Upper lobe of left lung (tissue), 6 donors: ENCODE results near the gene UBE2G1. TPM values are rescaled to one million over a fixed set of nuclear protein-coding genes. Genes with fewer than 3 reads are reported as not detected.
A peak's percentile ranks its signal among the peaks of the same experiment; 100 is the strongest.

Experiments used
- ATAC-seq, 2 donors: fragments of 200-7000 bp; cut with Tn5 transposase; one replicate each; pipeline ENCODE4 v1.9.1; 2022; ENCODE audit warnings: mild to moderate bottlenecking in 2 of 2, moderate library complexity in 2 of 2; ENCODE audit not compliant: low FRiP score in 2 of 2
- DNase-seq, 2 donors: peaks; one replicate each; pipeline ENCODE4 v3.0.0-alpha.2; 2019 to 2020
- H3K27ac ChIP-seq, 4 donors: fragments of 200-600 bp; sonication (generic); one replicate each; pipeline ENCODE4 v1.5.1; 2016 to 2019
- H3K27me3 ChIP-seq, 4 donors: fragments of 200-600 bp; sonication (generic); one replicate each; pipeline ENCODE4 v1.5.1; 2017 to 2019
- H3K36me3 ChIP-seq, 4 donors: fragments of 200-600 bp; sonication (generic); one replicate each; pipeline ENCODE4 v1.5.1; 2016 to 2019
- H3K4me1 ChIP-seq, 4 donors: fragments of 200-600 bp; sonication (generic); one replicate each; pipeline ENCODE4 v1.5.1; 2018 to 2019
- H3K4me3 ChIP-seq, 4 donors: fragments of 200-600 bp; sonication (generic); one replicate each; pipeline ENCODE4 v1.5.1; 2017 to 2019; ENCODE audit warnings: mild to moderate bottlenecking in 2 of 4, moderate library complexity in 1 of 4
- H3K9me3 ChIP-seq, 4 donors: fragments of 200-600 bp; sonication (generic); one replicate each; pipeline ENCODE4 v1.5.1; 2018 to 2019
- CTCF ChIP-seq, 6 experiments: fragments of 450-650 bp in 4 of 6; fragments of 200-600 bp in 2 of 6; sonication (generic) in 2 of 6; IDR thresholded peaks; one replicate each; pipeline ENCODE4 v1.5.1; 2016 to 2019; ENCODE audit warnings: antibody characterized with exemption in 6 of 6
- EP300 ChIP-seq, 4 donors: sonication (generic); formaldehyde crosslinking; IDR thresholded peaks; one replicate each; pipeline ENCODE4 v1.5.1; 2017; ENCODE audit warnings: antibody characterized with exemption in 4 of 4, control low read depth in 2 of 4
- POLR2A ChIP-seq, 4 donors: fragments of 450-650 bp; IDR thresholded peaks; one replicate each; pipeline ENCODE4 v1.5.1; 2016 to 2017; ENCODE audit warnings: antibody characterized with exemption in 4 of 4, mild to moderate bottlenecking in 2 of 4
- POLR2AphosphoS5 ChIP-seq, 2 donors: sonication (generic); formaldehyde crosslinking; IDR thresholded peaks; one replicate each; pipeline ENCODE4 v1.5.1; 2017; ENCODE audit warnings: antibody characterized with exemption in 2 of 2
- WGBS, 2 donors: methylation state at CpG; one replicate each; pipeline ENCODE4 v1.1.5; 2017 to 2018; 5-methylcytosine and 5-hydroxymethylcytosine counted together
- total RNA-seq, 6 donors: library from RNA; depleted of rRNA in 4 of 6; stranded (reverse); fragments of >200 nt in 4 of 6; gene quantifications; one replicate each; pipeline versions ENCODE4 v1.1.0 to v1.2.1, GENCODE V29; 2016 to 2021
- donor health status: DM: no; HTN: no; CAD: no; lungs with moderate emphysema.
- donor health status: DM: no; HTN: yes; CAD: no; lungs with severe emphysema.

UBE2G1 gene
- total RNA-seq, 6 donors from 2014 or later = 24.5 to 45.8 (median 35.8) TPM

- Histone ChIP-seq H3K4me3 (no peak overlapping the region), H3K4me1 (no peaks in the 10 kb centered on the region), H3K27me3 (no peaks in the 10 kb centered on the region), H3K36me3 (no peaks in the 10 kb centered on the region), H3K27ac (no peak overlapping the region), H3K9me3 (no peaks in the 10 kb centered on the region)
- no peak for ATAC-seq
- TF ChIP-seq POLR2AphosphoS5 (IDR thresholded peaks at IDR 0.05) = no peak
- TF ChIP-seq EP300 (IDR thresholded peaks at IDR 0.05) = no peak
- no peak for TF ChIP-seq CTCF (IDR thresholded peaks at IDR 0.05)
- no peak for TF ChIP-seq POLR2A (IDR thresholded peaks at IDR 0.05)
- 94 to 97% methylated on average over 3 of the region's 3 CpGs for WGBS, 2 donors
- DNase-seq = no peak
Measured at GRCh38 chr17:4395111-4395478, 28.6 kb upstream of the UBE2G1 start.

- Histone ChIP-seq H3K4me1 (no peaks in the 10 kb centered on the region), H3K27me3 (no peaks in the 10 kb centered on the region), H3K9me3 (no peaks in the 10 kb centered on the region), H3K4me3 (no peak overlapping the region), H3K27ac (no peak overlapping the region), H3K36me3 (no peaks in the 10 kb centered on the region)
- 83 to 91% methylated on average over 4 to 5 of the region's 5 CpGs for WGBS, 2 donors
- ATAC-seq (no peak), DNase-seq (no peak)
- no peak for TF ChIP-seq POLR2AphosphoS5 (IDR thresholded peaks at IDR 0.05)
- no peak for TF ChIP-seq POLR2A (IDR thresholded peaks at IDR 0.05)
- TF ChIP-seq CTCF (IDR thresholded peaks at IDR 0.05) = no peak
- no peak for TF ChIP-seq EP300 (IDR thresholded peaks at IDR 0.05)
Measured at GRCh38 chr17:4394208-4395110, 28.0 kb upstream of the UBE2G1 start.

- ATAC-seq (no peak), DNase-seq (no peak)
- Histone ChIP-seq H3K36me3 (no peaks in the 10 kb centered on the region), H3K27ac (no peak overlapping the region), H3K4me3 (no peak overlapping the region), H3K27me3 (no peaks in the 10 kb centered on the region), H3K9me3 (no peaks in the 10 kb centered on the region), H3K4me1 (no peaks in the 10 kb centered on the region)
- 78% methylated on average over 7 of the region's 7 CpGs for WGBS, 2 donors
- no peak for TF ChIP-seq EP300 (IDR thresholded peaks at IDR 0.05)
- TF ChIP-seq POLR2AphosphoS5 (IDR thresholded peaks at IDR 0.05) = no peak
- no peak for TF ChIP-seq CTCF (IDR thresholded peaks at IDR 0.05)
- TF ChIP-seq POLR2A (IDR thresholded peaks at IDR 0.05) = no peak
Measured at GRCh38 chr17:4393806-4394205, 27.3 kb upstream of the UBE2G1 start.

- no peak for TF ChIP-seq POLR2A (IDR thresholded peaks at IDR 0.05)
- no peak for TF ChIP-seq CTCF (IDR thresholded peaks at IDR 0.05)
- no peak for TF ChIP-seq POLR2AphosphoS5 (IDR thresholded peaks at IDR 0.05)
- no peak for TF ChIP-seq EP300 (IDR thresholded peaks at IDR 0.05)
- no peak for DNase-seq
- no peaks in the 10 kb centered on the region for H3K27me3 ChIP-seq
- no peaks in the 10 kb centered on the region for H3K4me1 ChIP-seq
- H3K9me3 ChIP-seq = no peaks in the 10 kb centered on the region
- 73 to 81% methylated on average over 8 of the region's 8 CpGs for WGBS, 2 donors
- H3K36me3 ChIP-seq = no peaks in the 10 kb centered on the region
- no peak overlapping the region for H3K4me3 ChIP-seq
- no peak overlapping the region for H3K27ac ChIP-seq
- ATAC-seq = peak in 1 of 2 donors; percentile 74
Measured at GRCh38 chr17:4389079-4389478, 22.6 kb upstream of the UBE2G1 start.

- H3K36me3 ChIP-seq = no peaks in the 10 kb centered on the region
- no peaks in the 10 kb centered on the region for H3K4me1 ChIP-seq
- ATAC-seq (no peak), DNase-seq (no peak)
- H3K27me3 ChIP-seq = no peaks in the 10 kb centered on the region
- H3K4me3 ChIP-seq = no peak overlapping the region
- TF ChIP-seq CTCF (IDR thresholded peaks at IDR 0.05) (no peak), POLR2AphosphoS5 (IDR thresholded peaks at IDR 0.05) (no peak), POLR2A (IDR thresholded peaks at IDR 0.05) (no peak), EP300 (IDR thresholded peaks at IDR 0.05) (no peak)
- H3K9me3 ChIP-seq = no peaks in the 10 kb centered on the region
- 82 to 90% methylated on average over 5 of the region's 5 CpGs for WGBS, 2 donors
- no peak overlapping the region for H3K27ac ChIP-seq
Measured at GRCh38 chr17:4387137-4387536, 20.7 kb upstream of the UBE2G1 start.
